Psoas muscle (tissue), 8 donors: Measurements from ENCODE around the gene WWOX. TPM values are rescaled to one million over a fixed set of nuclear protein-coding genes. Genes with fewer than 3 reads are reported as not detected.
"Not testable (repeated sequence)": the region's sequence is repeated elsewhere in the genome, so short reads cannot be mapped to it uniquely, and the experiment has no call there.

Source experiments
- ATAC-seq, 4 donors: fragments of 200-7000 bp; cut with Tn5 transposase; one replicate each; pipeline ENCODE4 v1.9.1; 2020; ENCODE audit warnings: moderate library complexity in 3 of 4, mild to moderate bottlenecking in 2 of 4
- DNase-seq, 2 donors: peaks; one replicate each; pipeline ENCODE4 v3.0.0-alpha.2; 2020
- H3K27ac ChIP-seq: fragments of 200-600 bp; one replicate; pipeline ENCODE4 v1.8.0; 2022
- H3K27me3 ChIP-seq, 3 donors: fragments of 200-600 bp in 1 of 3; one replicate each; pipeline versions ENCODE4 v1.6.1 to v1.8.0; 2013 to 2022; ENCODE audit warnings: low read length in 2 of 3, mild to moderate bottlenecking in 2 of 3, moderate library complexity in 1 of 3; ENCODE audit not compliant: insufficient read depth in 3 of 3
- H3K36me3 ChIP-seq, 2 donors: fragments of 200-600 bp in 1 of 2; one replicate each; pipeline versions ENCODE4 v1.6.1 to v1.8.0; 2013 to 2022; ENCODE audit warnings: low read depth in 1 of 2, mild to moderate bottlenecking in 1 of 2, moderate library complexity in 1 of 2; ENCODE audit not compliant: insufficient read depth in 1 of 2
- H3K4me1 ChIP-seq: fragments of 200-600 bp; one replicate; pipeline ENCODE4 v1.8.0; 2022
- H3K4me3 ChIP-seq: fragments of 200-600 bp; one replicate; pipeline ENCODE4 v1.8.0; 2022; ENCODE audit warnings: mild to moderate bottlenecking
- H3K9me3 ChIP-seq: fragments of 200-600 bp; one replicate; pipeline ENCODE4 v1.8.0; 2022
- WGBS, 3 donors: extraction: QIAGEN DNeasy Blood & Tissue Kit; methylation state at CpG; one replicate each; pipeline versions ENCODE4 v1.1.6 to v1.1.7; 2013; 5-methylcytosine and 5-hydroxymethylcytosine counted together
- intact Hi-C, 2 donors: fragments of 100-400 bp; cut with DNase I; formaldehyde crosslinking; loops; one replicate each; pipeline versions ENCODE4 v1.11.0 to v1.14.2; 2022
- polyA plus RNA-seq, 3 donors: library from polyadenylated mRNA; stranded (reverse); fragments of 200-250 nt; gene quantifications; one replicate each; pipeline ENCODE4 v1.2.3, GENCODE V29; 2013
- total RNA-seq, 4 donors: library from RNA; stranded (reverse); fragmentation: NEBNext Ultra II Directional in 2 of 4; extraction: Animal tissue kit (Norgen Biotek cat#: 25700) in 2 of 4; gene quantifications; one replicate each; pipeline versions ENCODE4 v1.2.1 to v1.2.4, GENCODE V29; 2021 to 2023
- TF ChIP-seq, protein P1 (sequence below): fragments of 200-600 bp; IDR thresholded peaks from one replicate; pipeline ENCODE4 v1.8.0; 2022; ENCODE audit warnings: antibody characterized with exemption
- donor health status: healthy with polysubstance abuse.
- donor health status: DM: no; HTN: no; CAD: no; lungs with moderate emphysema.
- donor health status: Bipolar disorder and iron deficiency.
- donor health status: healthy.
- donor health status: DM: yes; HTN: yes; CAD: no.
- donor health status: DM: no; HTN: no; CAD: no.
- donor health status: DM: no; HTN: no; CAD: no.
- donor health status: DM: yes; HTN: yes; CAD: no.

WWOX gene
- total and polyA plus RNA-seq, 7 donors = 3.1 to 6.6 (median 5.0) TPM

DNA sequence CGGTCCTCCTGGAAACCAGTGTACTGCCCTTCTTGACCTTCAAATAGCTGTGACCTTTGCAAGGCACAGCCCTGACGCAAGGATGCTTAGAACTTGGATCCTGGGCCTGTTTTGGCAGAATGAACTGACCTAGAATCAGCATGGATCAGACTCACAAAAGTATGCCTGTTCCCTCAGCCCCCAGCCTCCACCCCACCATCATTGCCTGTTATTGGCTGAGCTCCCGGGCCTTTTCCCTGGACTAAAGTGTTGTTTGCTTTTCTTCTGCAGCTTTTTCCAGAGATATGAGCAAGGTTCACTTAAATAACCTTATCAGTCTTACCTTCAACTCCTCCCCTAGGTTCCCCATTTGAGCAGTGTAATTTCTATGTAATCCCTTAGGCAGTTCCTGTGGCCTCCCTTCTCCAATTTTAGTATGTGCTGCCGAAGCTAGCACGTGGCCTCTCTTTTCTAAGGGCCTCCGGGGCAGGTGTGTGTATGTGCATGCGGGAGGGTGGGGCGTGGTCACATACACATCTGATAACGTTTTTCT, 1153.7 kb downstream of the WWOX start:
- WGBS, 3 donors = 66 to 83% (median 72%) methylated on average over 9 of the region's 9 CpGs
- Histone ChIP-seq H3K9me3 (no peaks in the 10 kb centered on the region), H3K4me3 (no peak overlapping the region), H3K27me3 (no peaks in the 10 kb centered on the region), H3K4me1 (peaks cover 14% of the 10 kb centered on the region), H3K36me3 (no peaks in the 10 kb centered on the region), H3K27ac (no peak overlapping the region)
- ATAC-seq (no peak), DNase-seq (no peak)
- intact Hi-C loops = loop anchor here in 1 of 2 donors (10.0 kb wide), 1 partner anchor 62 kb away; no protein-coding TSS in a partner anchor
- TF ChIP-seq, protein P1, sequence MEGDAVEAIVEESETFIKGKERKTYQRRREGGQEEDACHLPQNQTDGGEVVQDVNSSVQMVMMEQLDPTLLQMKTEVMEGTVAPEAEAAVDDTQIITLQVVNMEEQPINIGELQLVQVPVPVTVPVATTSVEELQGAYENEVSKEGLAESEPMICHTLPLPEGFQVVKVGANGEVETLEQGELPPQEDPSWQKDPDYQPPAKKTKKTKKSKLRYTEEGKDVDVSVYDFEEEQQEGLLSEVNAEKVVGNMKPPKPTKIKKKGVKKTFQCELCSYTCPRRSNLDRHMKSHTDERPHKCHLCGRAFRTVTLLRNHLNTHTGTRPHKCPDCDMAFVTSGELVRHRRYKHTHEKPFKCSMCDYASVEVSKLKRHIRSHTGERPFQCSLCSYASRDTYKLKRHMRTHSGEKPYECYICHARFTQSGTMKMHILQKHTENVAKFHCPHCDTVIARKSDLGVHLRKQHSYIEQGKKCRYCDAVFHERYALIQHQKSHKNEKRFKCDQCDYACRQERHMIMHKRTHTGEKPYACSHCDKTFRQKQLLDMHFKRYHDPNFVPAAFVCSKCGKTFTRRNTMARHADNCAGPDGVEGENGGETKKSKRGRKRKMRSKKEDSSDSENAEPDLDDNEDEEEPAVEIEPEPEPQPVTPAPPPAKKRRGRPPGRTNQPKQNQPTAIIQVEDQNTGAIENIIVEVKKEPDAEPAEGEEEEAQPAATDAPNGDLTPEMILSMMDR = no peak

DNA sequence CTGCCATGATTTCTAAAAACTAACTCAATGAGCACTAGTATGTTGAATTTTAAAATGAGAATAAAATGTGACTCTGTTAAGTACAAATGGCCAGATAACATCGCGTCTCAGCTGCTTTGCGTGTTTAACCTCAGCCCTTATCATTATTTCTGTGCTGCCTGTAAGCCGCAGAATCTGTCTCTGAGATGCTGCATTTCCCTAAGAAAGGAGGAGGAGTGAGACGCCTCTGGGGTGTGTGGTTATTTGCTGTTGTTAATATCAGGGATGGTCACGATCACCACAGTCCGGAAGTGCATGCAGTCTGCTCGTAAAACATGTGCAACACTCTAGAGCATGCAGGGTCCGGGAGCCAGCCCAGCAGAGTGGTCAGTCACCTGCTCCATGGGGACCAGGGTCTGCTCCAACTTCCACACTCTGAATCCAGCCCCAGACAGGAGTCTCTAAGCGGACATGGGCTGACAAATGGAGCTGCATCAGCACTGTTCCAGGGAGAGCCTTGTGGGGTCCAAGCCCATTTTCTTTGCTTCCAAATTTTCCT, 1158.6 kb downstream of the WWOX start:
- WGBS, 3 donors = 86 to 89% (median 88%) methylated on average over 10 of the region's 10 CpGs
- Histone ChIP-seq H3K9me3 (no peaks in the 10 kb centered on the region), H3K36me3 (no peaks in the 10 kb centered on the region), H3K27ac (no peak overlapping the region), H3K4me1 (no peaks in the 10 kb centered on the region), H3K27me3 (no peaks in the 10 kb centered on the region), H3K4me3 (no peak overlapping the region)
- intact Hi-C loops = loop anchor here (5.0 to 10.0 kb wide), 2 partner anchors 57 to 59 kb away; no protein-coding TSS in a partner anchor
- ATAC-seq (no peak), DNase-seq (no peak)
- TF ChIP-seq, protein P1 = no peak

DNA sequence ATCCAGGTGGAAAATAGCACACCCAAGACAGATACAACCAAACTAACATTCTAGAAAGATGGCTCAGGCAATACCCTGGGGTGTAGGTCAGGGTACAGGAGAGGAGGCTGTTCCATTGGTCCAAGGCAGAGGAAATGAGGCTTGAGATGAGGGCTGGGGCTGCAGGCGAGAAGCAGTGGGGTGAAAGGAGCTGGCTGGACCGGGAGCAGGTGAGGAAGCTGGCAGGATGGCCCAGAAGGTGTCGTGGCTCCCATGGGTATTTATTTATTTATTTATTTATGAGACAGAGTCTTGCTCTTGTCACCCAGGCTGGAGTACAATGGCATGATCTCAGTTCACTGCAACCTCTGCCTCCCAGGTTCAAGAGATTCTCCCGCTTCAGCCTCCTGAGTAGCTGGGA, 1161.4 kb downstream of the WWOX start:
- intact Hi-C loops = loop anchor here in 1 of 2 donors (10.0 kb wide), 1 partner anchor 756 kb away; no protein-coding TSS in a partner anchor
- not testable (repeated sequence) for H3K36me3 ChIP-seq, H3K27ac ChIP-seq, H3K4me1 ChIP-seq, H3K4me3 ChIP-seq, H3K9me3 ChIP-seq, ATAC-seq, DNase-seq, H3K27me3 ChIP-seq
- 91 to 98% (median 96%) methylated on average over 4 of the region's 4 CpGs for WGBS, 3 donors

DNA sequence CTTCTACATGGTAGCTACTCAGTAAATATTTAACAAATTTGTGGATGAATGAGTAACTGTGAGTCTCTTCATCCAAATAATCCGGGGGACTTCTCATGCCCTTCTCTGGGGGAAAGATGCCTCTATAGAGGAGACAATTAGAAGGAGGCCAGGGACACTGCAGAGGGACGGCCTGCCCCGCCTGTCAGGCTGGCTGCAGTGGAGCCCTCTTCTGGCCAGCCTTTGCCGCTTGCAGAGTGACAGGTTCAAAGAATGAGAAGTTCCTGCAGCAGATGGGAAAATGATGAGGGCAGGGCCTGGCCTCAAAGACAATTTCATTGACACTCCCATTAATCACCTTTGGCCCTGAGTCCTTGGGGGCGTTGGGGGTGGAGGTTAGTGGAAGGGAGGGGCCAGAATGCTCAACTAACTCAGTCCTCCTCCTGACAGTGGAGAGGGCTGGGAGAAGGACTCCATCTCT, 1162.1 kb downstream of the WWOX start:
- Histone ChIP-seq H3K9me3 (no peaks in the 10 kb centered on the region), H3K27me3 (no peaks in the 10 kb centered on the region), H3K4me1 (no peaks in the 10 kb centered on the region), H3K4me3 (no peak overlapping the region), H3K36me3 (no peaks in the 10 kb centered on the region), H3K27ac (no peak overlapping the region)
- intact Hi-C loops = loop anchor here in 1 of 2 donors (10.0 kb wide), 1 partner anchor 757 kb away; no protein-coding TSS in a partner anchor
- TF ChIP-seq, protein P1 = peak; percentile 48
- ATAC-seq (peak; percentile 56 to 72 (median 60)), DNase-seq (peak; percentile 23 to 65)
- 51 to 66% (median 63%) methylated on average over 5 of the region's 5 CpGs for WGBS, 3 donors

DNA sequence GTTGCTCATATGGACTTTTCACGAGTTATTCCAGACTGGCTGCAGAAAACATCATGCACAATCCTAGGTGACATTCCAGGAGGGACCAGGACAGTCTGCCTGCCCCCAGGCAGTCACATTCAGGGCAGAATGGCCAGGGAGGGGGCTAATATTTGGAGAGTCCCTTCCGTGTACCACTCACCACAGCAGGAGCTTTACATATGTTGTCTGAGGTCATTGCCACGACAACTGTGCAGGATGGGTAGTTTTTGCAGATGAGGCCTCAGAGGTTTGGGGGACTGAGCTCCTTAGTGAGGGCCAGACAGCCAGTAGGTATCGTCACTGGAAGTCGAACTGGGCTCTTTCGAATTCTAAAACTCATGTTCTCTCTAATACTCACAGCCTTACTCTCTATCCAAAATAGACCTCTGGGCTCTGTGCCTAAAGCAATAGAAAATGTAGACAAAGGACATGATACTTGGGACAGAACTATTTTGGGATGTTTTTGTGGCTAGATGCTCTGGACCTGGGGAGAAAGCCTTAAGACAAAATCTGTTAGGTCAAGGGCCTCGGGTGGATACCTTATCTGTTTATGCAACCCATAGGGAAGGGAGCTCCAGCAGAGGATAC, 1162.6 kb downstream of the WWOX start:
- intact Hi-C loops = loop anchor here in 1 of 2 donors (10.0 kb wide), 1 partner anchor 757 kb away; no protein-coding TSS in a partner anchor

More for the DNA sequence above, 1162.6 kb downstream of the WWOX start:
- DNase-seq (no peak), ATAC-seq (no peak)
- no peak overlapping the region for H3K27ac ChIP-seq
- H3K9me3 ChIP-seq = no peaks in the 10 kb centered on the region
- TF ChIP-seq, protein P1 = no peak
- H3K4me3 ChIP-seq = no peak overlapping the region
- no peaks in the 10 kb centered on the region for H3K36me3 ChIP-seq
- H3K27me3 ChIP-seq = no peaks in the 10 kb centered on the region
- no peaks in the 10 kb centered on the region for H3K4me1 ChIP-seq
- WGBS, 3 donors = 82 to 84% (median 84%) methylated on average over 7 of the region's 7 CpGs
